HEK293T (cell line): ENCODE data around the gene EML6.

Experiments used
- CTCF ChIA-PET: fragments of 350-600 bp; formaldehyde crosslinking; extraction: SDS; loops from one replicate; lab custom pipeline; 2021; ENCODE audit warnings: antibody characterized with exemption, inconsistent platforms; lab: Yijun Ruan, JAX
- POLR2A ChIA-PET: fragments of 350-600 bp; formaldehyde crosslinking; extraction: SDS; loops from one replicate; lab custom pipeline; 2020; ENCODE audit warnings: antibody characterized with exemption, inconsistent platforms; lab: Yijun Ruan, JAX
- DNase-seq: peaks from one replicate; pipeline ENCODE4 v3.0.0; 2012; ENCODE audit warnings: mixed read lengths; ENCODE audit errors: extremely low spot score
- ARNT ChIP-seq: fragments of 450-650 bp; IDR thresholded peaks from 2 replicates; pipeline ENCODE4 v1.6.1; 2017; ENCODE audit warnings: mild to moderate bottlenecking
- BHLHE40 ChIP-seq: fragments of 450-650 bp; IDR thresholded peaks from 2 replicates; pipeline ENCODE4 v1.6.1; 2016; ENCODE audit warnings: mild to moderate bottlenecking, moderate library complexity, borderline replicate concordance
- CTBP1 ChIP-seq: fragments of 450-650 bp; IDR thresholded peaks from 2 replicates; pipeline ENCODE4 v1.6.1; 2016; ENCODE audit warnings: borderline replicate concordance
- ELF4 ChIP-seq: fragments of 450-650 bp; IDR thresholded peaks from 2 replicates; pipeline ENCODE4 v1.6.1; 2017; ENCODE audit warnings: antibody characterized with exemption
- FOXA1 ChIP-seq: fragments of 450-650 bp; IDR thresholded peaks from 2 replicates; pipeline ENCODE4 v1.6.1; 2016; ENCODE audit warnings: mild to moderate bottlenecking
- FOXK2 ChIP-seq: fragments of 450-650 bp; IDR thresholded peaks from 2 replicates; pipeline ENCODE4 v1.6.1; 2016; ENCODE audit warnings: mild to moderate bottlenecking
- FOXM1 ChIP-seq: fragments of 450-650 bp; IDR thresholded peaks from 2 replicates; pipeline ENCODE4 v1.6.1; 2017; ENCODE audit warnings: mild to moderate bottlenecking, borderline replicate concordance
- HDGF ChIP-seq: fragments of 450-650 bp; IDR thresholded peaks from 2 replicates; pipeline ENCODE4 v1.6.1; 2017; ENCODE audit warnings: antibody characterized with exemption, borderline replicate concordance
- L3MBTL2 ChIP-seq: fragments of 450-650 bp; conservative IDR thresholded peaks from 2 replicates; pipeline ENCODE4 v1.6.1; 2016; ENCODE audit warnings: mild to moderate bottlenecking
- LEF1 ChIP-seq: fragments of 450-650 bp; IDR thresholded peaks from 2 replicates; pipeline ENCODE4 v1.6.1; 2017; ENCODE audit warnings: mild to moderate bottlenecking, borderline replicate concordance
- NFRKB ChIP-seq: fragments of 450-650 bp; IDR thresholded peaks from 2 replicates; pipeline ENCODE4 v1.6.1; 2016; ENCODE audit warnings: mild to moderate bottlenecking, moderate library complexity
- PKNOX1 ChIP-seq: fragments of 450-650 bp; IDR thresholded peaks from 2 replicates; pipeline ENCODE4 v1.6.1; 2016
- SP1 ChIP-seq: fragments of 450-650 bp; IDR thresholded peaks from 2 replicates; pipeline ENCODE4 v1.6.1; 2017
- SUZ12 ChIP-seq: fragments of 450-650 bp; IDR thresholded peaks from 2 replicates; pipeline ENCODE4 v1.6.1; 2016; ENCODE audit warnings: mild to moderate bottlenecking
- TARDBP ChIP-seq: fragments of 450-650 bp; IDR thresholded peaks from 2 replicates; pipeline ENCODE4 v1.6.1; 2016
- ZNF384 ChIP-seq: fragments of 450-650 bp; IDR thresholded peaks from 2 replicates; pipeline ENCODE4 v1.6.1; 2016

The EML6 gene

DNA sequence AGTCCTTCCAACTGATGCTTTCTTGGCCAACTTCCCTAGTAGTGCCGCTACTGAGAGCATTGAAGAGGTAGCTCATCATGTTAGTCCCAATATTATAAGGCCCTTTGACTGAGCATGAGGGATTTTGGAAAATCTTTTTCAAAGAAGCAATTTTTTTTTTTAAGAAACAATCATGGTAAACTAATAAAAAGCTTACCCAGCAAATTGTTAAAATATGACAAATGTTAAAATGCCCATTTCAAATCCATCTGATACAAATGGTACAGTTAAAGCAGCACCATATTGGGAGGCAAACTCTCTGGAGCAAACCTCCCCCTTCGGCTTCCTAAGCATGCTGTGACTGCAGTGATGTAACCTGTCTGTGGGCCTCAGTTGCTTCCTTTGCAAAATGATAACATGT lies 191.2 kb downstream of the EML6 start:
- DNase-seq, result no peak
- POLR2A ChIA-PET, result no interaction called here
- CTCF ChIA-PET, result no interaction called here
- TF ChIP-seq HDGF, result no peak

GRCh38 chr2:54915101-54915500 lies 191.6 kb downstream of the EML6 start:
- CTCF ChIA-PET, result no interaction called here
- TF ChIP-seq FOXM1 (no peak), ZNF384 (no peak), FOXK2 (no peak), L3MBTL2 (no peak), NFRKB (no peak), TARDBP (no peak), BHLHE40 (no peak), ELF4 (no peak)

GRCh38 chr2:54916637-54917036 lies 193.2 kb downstream of the EML6 start:
- TF ChIP-seq ARNT, result no peak
- TF ChIP-seq SUZ12, result no peak
- TF ChIP-seq PKNOX1, result no peak
- no peak for TF ChIP-seq CTBP1
- no peak for TF ChIP-seq ELF4
- TF ChIP-seq LEF1, result no peak
- no peak for TF ChIP-seq NFRKB
- TF ChIP-seq FOXM1, result no peak
- no peak for TF ChIP-seq L3MBTL2
- TF ChIP-seq TARDBP, result no peak
- TF ChIP-seq SP1, result no peak
- TF ChIP-seq ZNF384, result no peak
- no peak for TF ChIP-seq FOXA1
- no peak for TF ChIP-seq FOXK2
- CTCF ChIA-PET, result no interaction called here
- POLR2A ChIA-PET, result no interaction called here
- no peak for DNase-seq

More at GRCh38 chr2:54915101-54915500, 191.6 kb downstream of the EML6 start:
- POLR2A ChIA-PET, result no interaction called here
- no peak for DNase-seq

DNA sequence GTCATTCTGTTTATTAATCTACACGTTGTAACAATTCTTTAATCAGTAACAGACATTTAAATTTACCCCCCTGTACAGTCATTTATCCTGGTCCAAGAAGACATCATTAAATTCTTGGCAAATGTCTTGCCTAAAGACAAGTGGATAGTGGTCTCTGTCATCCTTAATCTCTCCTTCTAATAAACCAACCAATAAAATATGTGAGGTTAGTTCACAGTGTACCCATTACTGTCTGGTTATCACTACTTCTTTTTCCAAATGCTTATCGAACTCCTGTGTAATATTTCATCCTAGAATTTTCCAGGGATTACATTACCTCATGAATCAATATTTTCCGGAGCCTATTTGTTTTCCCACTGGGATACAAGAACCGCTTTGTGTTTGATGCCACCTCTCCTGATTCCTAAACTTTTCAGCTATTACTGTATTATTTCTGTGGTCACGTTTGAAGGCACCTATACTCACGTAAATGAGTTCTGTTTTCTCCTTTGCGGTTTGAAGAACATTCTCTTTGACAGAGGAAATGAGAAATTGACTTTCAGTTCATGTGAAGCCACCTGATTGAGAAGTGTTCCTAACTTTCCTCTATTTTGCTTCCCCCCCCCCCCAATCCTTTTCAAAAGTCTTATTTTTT lies 195.3 kb downstream of the EML6 start:
- ChIA-PET POLR2A (no interaction called here), CTCF (no interaction called here)
- no peak for TF ChIP-seq L3MBTL2
- no peak for TF ChIP-seq ELF4
- no peak for TF ChIP-seq NFRKB
- TF ChIP-seq ARNT, result no peak
- TF ChIP-seq ZNF384, result no peak
- TF ChIP-seq CTBP1, result no peak
- TF ChIP-seq PKNOX1, result no peak
- no peak for TF ChIP-seq BHLHE40
- TF ChIP-seq SP1, result no peak
- no peak for TF ChIP-seq HDGF
- no peak for TF ChIP-seq TARDBP
- TF ChIP-seq LEF1, result no peak
- no peak for TF ChIP-seq FOXA1
- no peak for TF ChIP-seq FOXM1
- TF ChIP-seq FOXK2, result no peak
- no peak for TF ChIP-seq SUZ12
- DNase-seq, result no peak

- POLR2A ChIA-PET, result no interaction called here
- CTCF ChIA-PET, result no interaction called here
- TF ChIP-seq PKNOX1, result no peak
- TF ChIP-seq CTBP1, result no peak
- no peak for TF ChIP-seq ZNF384
- no peak for TF ChIP-seq SUZ12
- no peak for TF ChIP-seq FOXA1
- TF ChIP-seq SP1, result no peak
- no peak for TF ChIP-seq TARDBP
- no peak for TF ChIP-seq FOXM1
- TF ChIP-seq HDGF, result no peak
- TF ChIP-seq L3MBTL2, result no peak
- no peak for TF ChIP-seq FOXK2
- no peak for TF ChIP-seq BHLHE40
Observed at GRCh38 chr2:54920660-54921059, 197.2 kb downstream of the EML6 start.

DNA sequence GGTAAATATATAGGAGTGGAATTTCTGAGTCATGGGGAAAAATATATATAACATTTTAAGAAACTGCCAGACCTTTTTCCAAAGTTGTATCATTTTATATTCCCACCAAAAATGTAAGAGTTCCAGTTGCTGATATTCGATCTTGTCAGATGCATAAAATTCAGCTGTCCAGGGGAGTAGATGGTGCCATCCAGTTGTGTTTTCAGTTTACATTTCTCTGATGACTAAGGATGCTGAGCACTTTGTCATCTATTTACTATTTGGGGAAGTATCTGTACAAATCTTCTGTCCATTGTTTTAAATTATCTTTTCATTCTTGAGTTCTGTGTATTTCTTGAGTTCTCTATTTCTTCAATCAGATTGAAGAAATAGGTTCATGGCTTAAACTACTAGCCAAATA lies 200.7 kb downstream of the EML6 start:
- no peak for DNase-seq
- POLR2A ChIA-PET, result no interaction called here
- no peak for TF ChIP-seq TARDBP
- no peak for TF ChIP-seq BHLHE40
- CTCF ChIA-PET, result interaction anchor here (0.5 kb wide), 1 partner anchor 54 kb away, joined by 3 read pairs; no protein-coding TSS in a partner anchor

More at GRCh38 chr2:54920660-54921059, 197.2 kb downstream of the EML6 start:
- DNase-seq, result no peak

DNA sequence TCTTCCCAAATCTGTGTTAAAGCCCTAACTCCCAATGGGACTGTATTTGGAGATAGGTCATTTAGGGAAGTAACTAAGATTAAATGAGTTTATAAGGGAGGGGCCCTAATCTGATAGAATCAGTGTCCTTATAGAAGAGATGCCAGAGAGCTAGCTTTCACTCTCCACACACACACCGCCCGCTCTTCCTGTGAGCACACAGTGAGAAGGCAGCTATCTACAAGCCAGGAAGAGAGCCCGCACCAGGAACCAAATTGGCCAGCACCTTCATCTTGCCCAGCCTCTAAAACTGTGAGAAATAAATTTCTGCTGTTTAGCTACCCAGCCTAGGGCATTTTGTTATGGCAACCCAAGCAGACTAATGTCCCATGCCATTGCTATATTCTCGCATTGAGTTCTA lies 201.6 kb downstream of the EML6 start:
- DNase-seq, result no peak
- ChIA-PET POLR2A (no interaction called here), CTCF (no interaction called here)
- TF ChIP-seq SP1 (no peak), TARDBP (no peak)
